T-helper 1 cell treated with Interleukin-12 subunit alpha and Interleukin-12 subunit beta and Interleukin-4 antibody, amounts not matched to agents 30 ng/mL and 1 ng/mL, for 36 hours (primary cell): ENCODE measurements around the gene CREB5. TPM values are rescaled to one million over a fixed set of nuclear protein-coding genes. Genes with fewer than 3 reads are reported as not detected.
"Not testable (repeated sequence)": the region's sequence is repeated elsewhere in the genome, so short reads cannot be mapped to it uniquely, and the experiment has no call there.

Experiments
- intact Hi-C: fragments of 100-400 bp; cut with micrococcal nuclease; formaldehyde crosslinking; loops from one replicate; pipeline ENCODE4 v1.15.1; 2024
- total RNA-seq: library from RNA; stranded (reverse); gene quantifications from 2 replicates; pipeline ENCODE4 v1.2.3, GENCODE V29; 2022

Gene CREB5
- total RNA-seq, 1 donor from 2014 or later: not detected

DNA sequence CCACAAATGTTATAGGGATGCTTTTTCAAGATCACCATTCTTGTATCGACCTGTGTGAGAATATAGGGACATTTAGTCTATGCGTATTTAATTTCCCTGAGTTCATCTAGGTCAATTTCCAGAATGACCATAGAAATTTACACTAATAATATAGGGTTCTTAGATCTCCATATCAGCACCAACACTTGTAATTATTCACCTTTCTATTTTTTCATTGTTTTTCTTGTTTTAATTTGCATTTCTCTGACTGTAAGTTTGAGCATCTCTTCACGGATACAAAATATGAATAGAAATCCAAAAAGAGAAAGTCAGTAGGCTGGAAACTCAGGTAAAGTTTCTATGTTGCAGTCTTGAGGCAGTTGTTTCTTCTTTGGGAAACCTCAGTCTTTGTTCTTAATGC lies 134.8 kb downstream of the CREB5 start:
- intact Hi-C loops: no loop called here

- intact Hi-C loops: no loop called here
Measured at GRCh38 chr7:28548416-28548815, 136.1 kb downstream of the CREB5 start.

GRCh38 chr7:28549998-28550397 lies 137.7 kb downstream of the CREB5 start:
- intact Hi-C loops: no loop called here

DNA sequence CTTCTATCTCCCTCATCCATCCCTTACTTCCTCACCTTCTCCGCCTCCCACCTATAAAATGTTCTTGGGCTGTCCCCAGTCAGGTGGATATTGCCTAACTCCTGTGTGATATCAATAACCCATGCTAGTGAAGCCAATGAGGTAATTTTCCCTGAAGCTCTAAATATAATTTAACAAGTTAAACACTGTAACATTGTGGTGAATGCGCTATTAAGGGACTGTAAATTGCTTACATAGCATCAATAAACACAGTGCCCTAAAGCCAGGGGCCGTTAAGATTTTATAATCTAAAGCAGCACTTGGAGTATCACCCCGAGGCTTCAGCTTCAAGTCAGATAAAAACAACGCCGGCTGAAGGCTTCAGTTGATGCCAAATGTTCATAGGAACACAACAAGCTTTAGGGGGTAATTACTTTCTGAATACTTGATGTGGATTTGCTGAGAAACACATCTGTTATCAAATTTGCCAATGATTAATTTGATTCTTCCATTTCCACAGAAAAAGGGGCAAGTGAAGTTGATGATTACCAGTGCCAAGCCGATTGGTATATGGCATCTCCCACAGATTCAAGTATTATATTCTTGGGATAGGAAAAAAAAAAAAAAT lies 138.4 kb downstream of the CREB5 start:
- intact Hi-C loops: no loop called here

- intact Hi-C loops: no loop called here
Measured at GRCh38 chr7:28551331-28551730, 139.0 kb downstream of the CREB5 start.

DNA sequence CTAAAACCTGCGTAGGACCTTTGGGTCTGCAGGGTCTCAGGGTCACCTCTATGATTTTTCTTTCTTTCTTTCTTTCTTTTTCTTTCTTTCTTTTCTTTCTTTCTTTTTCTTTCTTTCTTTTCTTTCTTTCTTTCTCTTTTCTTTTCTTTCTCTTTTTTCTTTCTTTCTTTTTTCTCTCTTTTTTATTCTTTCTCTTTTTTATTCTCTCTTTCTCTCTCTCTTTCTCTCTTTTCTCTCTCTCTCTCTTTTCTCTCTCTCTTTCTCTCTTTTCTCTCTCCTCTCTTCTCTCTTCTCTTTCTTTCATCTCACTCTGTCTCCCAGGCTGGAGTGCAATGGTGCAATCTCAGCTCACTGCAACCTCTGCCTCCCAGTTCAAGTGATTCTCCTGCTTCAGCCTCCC lies 139.4 kb downstream of the CREB5 start:
- intact Hi-C loops: not testable (repeated sequence)

GRCh38 chr7:28554802-28555471 lies 142.6 kb downstream of the CREB5 start:
- intact Hi-C loops: no loop called here

DNA sequence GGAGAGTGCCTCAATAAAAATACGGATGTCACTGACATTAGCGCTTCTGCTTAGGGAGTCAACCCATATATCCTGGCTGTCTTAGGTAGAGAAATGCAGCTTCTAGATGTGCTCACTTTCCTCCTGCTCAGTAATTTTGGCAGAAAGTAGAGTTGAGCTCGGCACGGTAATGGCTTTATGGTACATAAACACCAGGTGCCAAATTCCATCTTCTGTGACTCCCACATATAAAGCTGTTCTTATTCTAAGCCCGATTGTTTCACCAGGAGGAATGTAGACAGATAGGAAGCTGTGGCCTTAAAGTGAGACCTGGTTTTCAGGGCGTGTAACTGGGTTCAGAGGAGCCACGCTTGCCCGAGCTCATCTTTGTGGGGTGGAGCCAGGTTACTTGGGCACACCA lies 143.7 kb downstream of the CREB5 start:
- intact Hi-C loops: no loop called here

- intact Hi-C loops: no loop called here
Measured at GRCh38 chr7:28556671-28557070, 144.4 kb downstream of the CREB5 start.

DNA sequence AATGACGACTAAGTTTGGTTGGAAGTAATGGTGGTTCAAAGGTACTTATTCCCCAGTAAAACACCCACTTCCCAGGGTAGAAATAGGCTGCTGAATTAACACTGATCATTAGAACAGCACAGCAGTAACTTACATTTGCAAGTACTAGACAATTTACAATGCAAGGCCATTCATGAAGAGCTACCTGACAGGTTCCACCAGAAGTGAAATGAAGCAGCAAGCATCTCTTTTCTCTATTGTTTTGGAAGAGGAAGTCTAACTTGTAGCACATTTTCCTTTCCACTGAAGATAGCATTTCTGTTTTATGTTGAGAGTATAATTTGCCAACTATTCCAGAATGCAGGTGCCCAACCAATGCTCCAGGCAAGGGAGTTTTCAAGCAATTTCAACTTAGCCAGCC lies 145.9 kb downstream of the CREB5 start:
- intact Hi-C loops: no loop called here

DNA sequence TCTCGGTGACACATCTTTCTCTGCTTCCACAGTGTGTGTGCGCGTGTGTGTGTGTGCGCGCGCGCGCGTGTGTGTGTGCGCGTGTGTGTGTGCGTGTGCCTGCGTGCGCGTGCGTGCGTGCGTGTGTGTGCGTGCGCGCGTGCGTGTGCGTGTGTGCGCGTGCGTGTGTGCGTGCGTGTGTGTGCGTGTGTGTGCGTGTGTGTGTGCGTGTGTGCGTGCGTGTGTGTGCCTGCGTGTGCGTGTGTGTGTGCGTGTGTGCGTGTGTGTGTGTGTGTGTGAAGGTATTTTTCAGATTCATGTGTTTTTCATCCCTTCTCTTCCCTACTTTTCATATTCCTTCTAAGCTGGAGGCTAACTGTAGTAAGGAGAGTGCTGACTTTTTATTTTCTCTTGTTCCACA lies 148.4 kb downstream of the CREB5 start:
- intact Hi-C loops: no loop called here

- intact Hi-C loops: no loop called here
Measured at GRCh38 chr7:28564033-28564432, 151.7 kb downstream of the CREB5 start.

DNA sequence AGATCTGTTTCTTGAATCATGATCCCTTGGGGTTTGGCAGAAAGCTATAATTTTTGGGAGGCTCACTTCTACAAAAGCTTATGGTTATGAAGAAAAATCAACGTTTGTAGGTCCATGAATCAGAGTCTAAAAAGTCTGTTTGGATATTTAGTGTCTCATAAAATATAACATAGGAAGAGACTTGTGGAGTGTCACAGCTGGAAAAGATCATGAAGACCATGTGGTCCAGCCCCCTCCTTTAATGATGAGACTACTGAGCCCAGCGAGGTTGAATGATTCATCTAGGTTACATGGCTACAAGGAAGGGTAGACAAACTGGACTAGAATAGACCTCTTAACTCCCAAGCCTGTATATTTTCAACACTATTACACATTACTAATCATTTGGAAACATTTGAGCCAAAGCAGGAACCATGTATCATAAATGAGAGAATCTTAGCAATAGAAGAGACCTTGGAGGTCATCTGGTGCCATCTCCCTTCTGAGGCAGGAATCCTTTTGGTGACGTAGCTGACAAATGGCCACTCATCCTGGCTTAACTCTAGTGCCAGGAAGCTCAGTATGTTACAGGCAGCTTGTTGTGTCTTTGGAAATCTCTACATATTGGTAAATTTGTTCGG lies 152.5 kb downstream of the CREB5 start:
- intact Hi-C loops: no loop called here

GRCh38 chr7:28565980-28566379 lies 153.7 kb downstream of the CREB5 start:
- intact Hi-C loops: no loop called here

- intact Hi-C loops: no loop called here
Measured at GRCh38 chr7:28570113-28570969, 158.0 kb downstream of the CREB5 start.

DNA sequence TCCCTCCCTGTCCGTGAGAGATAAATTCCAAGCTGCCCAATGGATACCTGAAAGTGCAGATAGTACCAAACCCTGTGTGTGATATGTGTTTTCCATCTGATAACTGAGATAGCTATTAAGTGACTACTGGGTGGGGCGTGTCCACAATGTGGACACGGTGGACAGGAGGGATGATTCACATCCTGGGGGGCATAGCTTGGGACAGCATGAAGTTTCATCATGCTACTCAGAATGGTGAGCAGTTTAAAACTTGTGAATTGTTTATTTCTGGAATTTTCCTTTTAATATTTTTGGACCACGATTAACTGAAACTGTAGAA lies 158.6 kb downstream of the CREB5 start:
- intact Hi-C loops: no loop called here

DNA sequence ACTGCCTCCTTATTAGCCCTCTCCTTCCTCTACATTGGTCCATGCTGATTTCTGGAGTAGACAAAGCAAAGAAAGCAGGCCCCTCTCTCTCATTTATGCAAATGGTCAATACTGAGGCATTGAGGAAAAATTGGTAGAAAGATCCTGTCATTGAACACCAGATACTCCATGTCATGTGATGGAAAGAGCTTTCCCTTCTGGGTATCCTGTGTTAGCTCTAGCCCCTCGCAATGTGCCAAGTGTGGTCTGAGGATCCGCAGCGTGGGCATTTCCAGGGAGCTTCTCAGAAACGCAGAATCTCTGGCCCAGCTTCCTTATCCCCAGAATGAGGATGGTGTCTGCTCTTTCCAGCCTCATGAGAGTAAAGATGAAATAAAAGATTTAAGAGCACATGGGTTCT lies 159.1 kb downstream of the CREB5 start:
- intact Hi-C loops: no loop called here

DNA sequence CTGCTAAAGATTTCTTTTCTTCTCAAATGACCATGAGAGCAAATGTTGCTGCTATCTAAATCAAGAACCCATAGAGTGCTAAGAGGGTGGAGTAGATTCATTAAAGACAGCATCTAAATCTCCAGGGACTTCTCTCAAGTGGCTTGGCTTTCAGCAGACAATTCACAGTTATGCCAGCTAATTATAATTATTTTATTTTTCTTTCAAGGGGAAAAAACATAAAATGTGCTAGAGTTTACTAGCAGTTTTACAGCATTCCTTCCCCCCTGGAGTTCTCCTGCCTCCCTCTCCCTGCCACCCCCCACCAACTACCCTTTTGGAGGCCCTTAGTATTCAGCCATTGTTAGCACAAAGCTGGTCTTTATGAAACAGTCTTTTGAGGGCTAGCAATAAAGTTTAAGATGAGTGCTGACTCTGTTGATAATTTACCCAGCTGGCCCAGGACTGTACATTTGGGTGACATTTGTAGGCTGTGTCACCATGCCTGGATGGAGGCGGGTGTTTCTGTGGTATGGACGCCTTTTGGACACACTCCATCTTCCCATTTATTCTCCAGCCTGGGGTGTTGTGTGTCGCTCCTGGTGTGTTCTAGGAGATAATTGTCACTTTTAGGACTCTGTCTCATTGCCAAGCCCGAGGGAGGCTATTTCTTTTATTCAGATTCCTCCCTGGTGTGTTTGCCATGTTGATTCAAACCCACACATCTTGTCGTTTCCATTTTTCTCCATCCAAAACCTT lies 160.2 kb downstream of the CREB5 start:
- intact Hi-C loops: no loop called here

- intact Hi-C loops: no loop called here
Measured at GRCh38 chr7:28573059-28573553, 160.8 kb downstream of the CREB5 start.

- intact Hi-C loops: no loop called here
Measured at GRCh38 chr7:28573651-28574301, 161.5 kb downstream of the CREB5 start.

GRCh38 chr7:28575241-28575643 lies 162.9 kb downstream of the CREB5 start:
- intact Hi-C loops: no loop called here
